Measurements from ENCODE around the gene CAMKMT.
A peak's percentile ranks its signal among the peaks of the same experiment; 100 is the strongest.

Gene CAMKMT

GRCh38 chr2:44786045-44786816, 424.5 kb downstream of the CAMKMT start:
- Histone ChIP-seq H3K9ac (ENCODE audit: low read depth, low read length) (no peak overlapping the region), H3K4me3 (ENCODE audit: low read length) (no peak overlapping the region), H3K27ac (ENCODE audit: low read length) (no peak overlapping the region), H3K9me3 (ENCODE audit: insufficient read depth, low read depth, low read length) (peaks cover under 1% of the 10 kb centered on the region; the same call in 1 of the 2 replicates), H3K4me1 (ENCODE audit: insufficient read depth, low read length) (peaks cover 19% of the 10 kb centered on the region; the same call in 1 of the 2 replicates), H3K36me3 (ENCODE audit: insufficient read depth, low read depth, low read length) (no peaks in the 10 kb centered on the region), H3K27me3 (ENCODE audit: insufficient read depth, low read length) (peaks cover 12% of the 10 kb centered on the region; the same call in 1 of the 2 replicates)

GRCh38 chr2:44786817-44787214, 425.1 kb downstream of the CAMKMT start:
- Histone ChIP-seq H3K9me3 (ENCODE audit: insufficient read depth, low read depth, low read length) (peaks cover 4% of the 10 kb centered on the region; the same call in 1 of the 2 replicates), H3K36me3 (ENCODE audit: insufficient read depth, low read depth, low read length) (no peaks in the 10 kb centered on the region), H3K27ac (ENCODE audit: low read length) (no peak overlapping the region), H3K4me3 (ENCODE audit: low read length) (no peak overlapping the region), H3K27me3 (ENCODE audit: insufficient read depth, low read length) (peaks cover 12% of the 10 kb centered on the region; the same call in 1 of the 2 replicates), H3K4me1 (ENCODE audit: insufficient read depth, low read length) (peaks cover 19% of the 10 kb centered on the region; the same call in 1 of the 2 replicates), H3K9ac (ENCODE audit: low read depth, low read length) (no peak overlapping the region)

GRCh38 chr2:44787663-44788062, 425.9 kb downstream of the CAMKMT start:
- peaks cover 4% of the 10 kb centered on the region; the same call in 1 of the 2 replicates for H3K9me3 ChIP-seq (ENCODE audit: insufficient read depth, low read depth, low read length)
- peaks cover 12% of the 10 kb centered on the region; the same call in 1 of the 2 replicates for H3K27me3 ChIP-seq (ENCODE audit: insufficient read depth, low read length)
- H3K4me1 ChIP-seq (ENCODE audit: insufficient read depth, low read length), result peaks cover 19% of the 10 kb centered on the region; the same call in 1 of the 2 replicates
- H3K27ac ChIP-seq (ENCODE audit: low read length), result no peak overlapping the region
- H3K9ac ChIP-seq (ENCODE audit: low read depth, low read length), result no peak overlapping the region
- H3K36me3 ChIP-seq (ENCODE audit: insufficient read depth, low read depth, low read length), result no peaks in the 10 kb centered on the region
- no peak overlapping the region for H3K4me3 ChIP-seq (ENCODE audit: low read length)

- peak overlapping the region; percentile 58; the same call in 1 of the 2 replicates for H3K9ac ChIP-seq (ENCODE audit: low read depth, low read length)
- H3K36me3 ChIP-seq (ENCODE audit: insufficient read depth, low read depth, low read length), result no peaks in the 10 kb centered on the region
- peaks cover 12% of the 10 kb centered on the region; the same call in 1 of the 2 replicates for H3K27me3 ChIP-seq (ENCODE audit: insufficient read depth, low read length)
- peaks cover 4% of the 10 kb centered on the region; the same call in 1 of the 2 replicates for H3K9me3 ChIP-seq (ENCODE audit: insufficient read depth, low read depth, low read length)
- H3K4me1 ChIP-seq (ENCODE audit: insufficient read depth, low read length), result peaks cover 19% of the 10 kb centered on the region; the same call in 1 of the 2 replicates
- peak overlapping the region; percentile 54 for H3K27ac ChIP-seq (ENCODE audit: low read length)
- H3K4me3 ChIP-seq (ENCODE audit: low read length), result peak overlapping the region; percentile 26; the same call in 1 of the 2 replicates
Measured at GRCh38 chr2:44789446-44789845, 427.7 kb downstream of the CAMKMT start.

- H3K36me3 ChIP-seq (ENCODE audit: insufficient read depth, low read depth, low read length), result no peaks in the 10 kb centered on the region
- peaks cover 12% of the 10 kb centered on the region; the same call in 1 of the 2 replicates for H3K27me3 ChIP-seq (ENCODE audit: insufficient read depth, low read length)
- H3K27ac ChIP-seq (ENCODE audit: low read length), result peak overlapping the region; percentile 54
- H3K4me3 ChIP-seq (ENCODE audit: low read length), result peak overlapping the region; percentile 26; the same call in 1 of the 2 replicates
- H3K9ac ChIP-seq (ENCODE audit: low read depth, low read length), result peak overlapping the region; percentile 58; the same call in 1 of the 2 replicates
- peaks cover 19% of the 10 kb centered on the region; the same call in 1 of the 2 replicates for H3K4me1 ChIP-seq (ENCODE audit: insufficient read depth, low read length)
- H3K9me3 ChIP-seq (ENCODE audit: insufficient read depth, low read depth, low read length), result peaks cover 4% of the 10 kb centered on the region; the same call in 1 of the 2 replicates
Measured at GRCh38 chr2:44789971-44790721, 428.4 kb downstream of the CAMKMT start.

- H3K27me3 ChIP-seq (ENCODE audit: insufficient read depth, low read length), result peaks cover 31% of the 10 kb centered on the region
- no peaks in the 10 kb centered on the region for H3K36me3 ChIP-seq (ENCODE audit: insufficient read depth, low read depth, low read length)
- no peak overlapping the region for H3K9ac ChIP-seq (ENCODE audit: low read depth, low read length)
- H3K4me1 ChIP-seq (ENCODE audit: insufficient read depth, low read length), result peaks cover 22% of the 10 kb centered on the region; the same call in 1 of the 2 replicates
- no peak overlapping the region for H3K4me3 ChIP-seq (ENCODE audit: low read length)
- peaks cover 4% of the 10 kb centered on the region; the same call in 1 of the 2 replicates for H3K9me3 ChIP-seq (ENCODE audit: insufficient read depth, low read depth, low read length)
- H3K27ac ChIP-seq (ENCODE audit: low read length), result no peak overlapping the region
Measured at GRCh38 chr2:44793322-44793870, 431.6 kb downstream of the CAMKMT start.

- Histone ChIP-seq H3K4me1 (ENCODE audit: insufficient read depth, low read length) (peaks cover 21% of the 10 kb centered on the region; the same call in 1 of the 2 replicates), H3K36me3 (ENCODE audit: insufficient read depth, low read depth, low read length) (no peaks in the 10 kb centered on the region), H3K27ac (ENCODE audit: low read length) (no peak overlapping the region), H3K9ac (ENCODE audit: low read depth, low read length) (no peak overlapping the region), H3K27me3 (ENCODE audit: insufficient read depth, low read length) (peaks cover 59% of the 10 kb centered on the region), H3K4me3 (ENCODE audit: low read length) (no peak overlapping the region), H3K9me3 (ENCODE audit: insufficient read depth, low read depth, low read length) (no peaks in the 10 kb centered on the region)
Measured at GRCh38 chr2:44796771-44797170, 435.0 kb downstream of the CAMKMT start.

- Histone ChIP-seq H3K27me3 (ENCODE audit: insufficient read depth, low read length) (peaks cover 73% of the 10 kb centered on the region), H3K9me3 (ENCODE audit: insufficient read depth, low read depth, low read length) (no peaks in the 10 kb centered on the region), H3K4me1 (ENCODE audit: insufficient read depth, low read length) (peaks cover 21% of the 10 kb centered on the region; the same call in 1 of the 2 replicates)
Measured at GRCh38 chr2:44798139-44798659, 436.5 kb downstream of the CAMKMT start.

GRCh38 chr2:44799105-44799504, 437.4 kb downstream of the CAMKMT start:
- Histone ChIP-seq H3K36me3 (ENCODE audit: insufficient read depth, low read depth, low read length) (no peaks in the 10 kb centered on the region), H3K9me3 (ENCODE audit: insufficient read depth, low read depth, low read length) (no peaks in the 10 kb centered on the region), H3K27ac (ENCODE audit: low read length) (no peak overlapping the region), H3K4me1 (ENCODE audit: insufficient read depth, low read length) (peaks cover 30% of the 10 kb centered on the region; the same call in 1 of the 2 replicates), H3K9ac (ENCODE audit: low read depth, low read length) (no peak overlapping the region), H3K4me3 (ENCODE audit: low read length) (no peak overlapping the region), H3K27me3 (ENCODE audit: insufficient read depth, low read length) (peaks cover 82% of the 10 kb centered on the region)

More at GRCh38 chr2:44798139-44798659, 436.5 kb downstream of the CAMKMT start:
- Histone ChIP-seq H3K4me3 (ENCODE audit: low read length) (no peak overlapping the region), H3K36me3 (ENCODE audit: insufficient read depth, low read depth, low read length) (no peaks in the 10 kb centered on the region), H3K9ac (ENCODE audit: low read depth, low read length) (no peak overlapping the region), H3K27ac (ENCODE audit: low read length) (no peak overlapping the region)

- H3K27me3 ChIP-seq (ENCODE audit: insufficient read depth, low read length), result peaks cover 89% of the 10 kb centered on the region
- no peak overlapping the region for H3K27ac ChIP-seq (ENCODE audit: low read length)
- no peaks in the 10 kb centered on the region for H3K9me3 ChIP-seq (ENCODE audit: insufficient read depth, low read depth, low read length)
- H3K36me3 ChIP-seq (ENCODE audit: insufficient read depth, low read depth, low read length), result no peaks in the 10 kb centered on the region
- no peak overlapping the region for H3K4me3 ChIP-seq (ENCODE audit: low read length)
- peaks cover 36% of the 10 kb centered on the region for H3K4me1 ChIP-seq (ENCODE audit: insufficient read depth, low read length)
- H3K9ac ChIP-seq (ENCODE audit: low read depth, low read length), result peak overlapping the region; percentile 83; the same call in 1 of the 2 replicates
Measured at GRCh38 chr2:44799754-44800153, 438.0 kb downstream of the CAMKMT start.

Data from iPS-20b (cell line).